PC-9 (cell line): ENCODE measurements around the gene TOMM70. TPM values are rescaled to one million over a fixed set of nuclear protein-coding genes. Genes with fewer than 3 reads are reported as not detected.

Experiments used
- BruUV-seq: library from RNA; stranded (reverse); fragments of 400-500 nt; replicated peaks from 2 replicates; lab custom pipeline; 2021; lab: Mats Ljungman, UMichigan
- CTCF ChIA-PET: fragments of 300-600 bp; sonication (Branson Sonifier 250); formaldehyde crosslinking; loops from one replicate; lab custom pipeline; 2022; ENCODE audit warnings: antibody characterized with exemption; lab: Charles Lee
- POLR2A ChIA-PET: fragments of 300-600 bp; sonication (Branson Sonifier 250); formaldehyde crosslinking; loops from one replicate; lab custom pipeline; 2022; ENCODE audit warnings: antibody characterized with exemption; ENCODE audit not compliant: unreplicated experiment; lab: Charles Lee
- DNase-seq, 2 experiments: peaks; one replicate each; pipeline versions ENCODE4 v3.0.0 to v3.0.0-alpha.2; 2015 to 2022; ENCODE audit warnings: mixed read lengths in 1 of 2
- H2AFZ ChIP-seq: fragments of 200-600 bp; sonication (generic); 2 replicates; pipeline ENCODE4 v1.8.1; 2017; ENCODE audit warnings: antibody characterized with exemption
- H3F3A ChIP-seq: fragments of 200-600 bp; sonication (generic); 2 replicates; pipeline ENCODE4 v1.8.1; 2017; ENCODE audit warnings: antibody characterized with exemption, mild to moderate bottlenecking, low read depth; ENCODE audit not compliant: insufficient read depth
- H3K27ac ChIP-seq: fragments of 200-600 bp; sonication (generic); 2 replicates; pipeline ENCODE4 v1.6.1; 2016; ENCODE audit warnings: mixed run types
- H3K27me3 ChIP-seq: fragments of 200-600 bp; sonication (generic); 2 replicates; pipeline ENCODE4 v1.6.1; 2016; ENCODE audit warnings: low read depth, mixed run types; ENCODE audit not compliant: insufficient read depth
- H3K36me3 ChIP-seq: fragments of 200-600 bp; sonication (generic); 2 replicates; pipeline ENCODE4 v1.6.1; 2016; ENCODE audit warnings: low read depth, mixed run types
- H3K4me1 ChIP-seq: fragments of 200-600 bp; sonication (generic); replicated peaks from 2 replicates; pipeline ENCODE4 v1.6.1; 2016; ENCODE audit warnings: mixed run types; ENCODE audit not compliant: insufficient read depth
- H3K4me2 ChIP-seq: fragments of 200-600 bp; sonication (generic); 2 replicates; pipeline ENCODE4 v1.6.1; 2017; ENCODE audit warnings: mixed run types
- H3K4me3 ChIP-seq: fragments of 200-600 bp; sonication (generic); 2 replicates; pipeline ENCODE4 v1.6.1; 2016; ENCODE audit warnings: mixed run types
- H3K79me2 ChIP-seq: fragments of 200-600 bp; sonication (generic); 2 replicates; pipeline ENCODE4 v1.6.1; 2017; ENCODE audit warnings: low read depth, mixed run types
- H3K9me2 ChIP-seq: fragments of 200-600 bp; sonication (generic); 2 replicates; pipeline ENCODE4 v1.8.1; 2017; ENCODE audit warnings: mild to moderate bottlenecking; ENCODE audit not compliant: insufficient read depth
- H3K9me3 ChIP-seq: fragments of 200-600 bp; sonication (generic); 2 replicates; pipeline ENCODE4 v1.8.1; 2016; ENCODE audit warnings: low read depth; ENCODE audit not compliant: insufficient read depth
- H4K20me1 ChIP-seq: fragments of 200-600 bp; sonication (generic); 2 replicates; pipeline ENCODE4 v1.8.1; 2017; ENCODE audit not compliant: insufficient read depth
- CTCF ChIP-seq: fragments of 200-600 bp; sonication (generic); conservative IDR thresholded peaks from 2 replicates; pipeline ENCODE4 v1.6.1; 2017; ENCODE audit warnings: mixed run types, antibody characterized with exemption, mild to moderate bottlenecking, moderate library complexity
- EZH2 ChIP-seq: fragments of 200-600 bp; sonication (generic); IDR thresholded peaks from 2 replicates; pipeline ENCODE4 v1.8.0; 2017; ENCODE audit warnings: antibody characterized with exemption, low read depth
- intact Hi-C: fragments of 100-400 bp; cut with micrococcal nuclease; formaldehyde crosslinking; loops from one replicate; pipeline ENCODE4 v1.10.0; 2022; ENCODE audit not compliant: unreplicated experiment
- total RNA-seq: library from RNA; stranded (reverse); gene quantifications from 2 replicates; pipeline ENCODE4 v1.2.3, GENCODE V29; 2021

TOMM70 gene
- total RNA-seq, 1 experiment from 2014 or later: 65.2 TPM

GRCh38 chr3:100419406-100419805 is 18.5 kb upstream of the TOMM70 start:
- 0 out of 2 replicates have a peak, but pooled peaks cover 3% of the 10 kb centered on the region for H4K20me1 ChIP-seq
- no peak overlapping the region for H3K4me3 ChIP-seq
- intact Hi-C loops: no loop called here
- H2AFZ ChIP-seq: no peak overlapping the region
- H3K27ac ChIP-seq: no peak overlapping the region
- H3K36me3 ChIP-seq: no peaks in the 10 kb centered on the region
- H3K4me1 ChIP-seq: peaks cover 3% of the 10 kb centered on the region; the same call in 1 of the 2 replicates
- BruUV-seq: no TSS peak
- no peaks in the 10 kb centered on the region for H3K27me3 ChIP-seq
- no peaks in the 10 kb centered on the region for H3F3A ChIP-seq
- no peak for TF ChIP-seq CTCF
- no peak for TF ChIP-seq EZH2
- no peaks in the 10 kb centered on the region for H3K79me2 ChIP-seq
- no peak overlapping the region for H3K4me2 ChIP-seq
- ChIA-PET POLR2A (no interaction called here), CTCF (no interaction called here)
- no peaks in the 10 kb centered on the region for H3K9me2 ChIP-seq
- no peaks in the 10 kb centered on the region for H3K9me3 ChIP-seq
- DNase-seq: no peak

DNA sequence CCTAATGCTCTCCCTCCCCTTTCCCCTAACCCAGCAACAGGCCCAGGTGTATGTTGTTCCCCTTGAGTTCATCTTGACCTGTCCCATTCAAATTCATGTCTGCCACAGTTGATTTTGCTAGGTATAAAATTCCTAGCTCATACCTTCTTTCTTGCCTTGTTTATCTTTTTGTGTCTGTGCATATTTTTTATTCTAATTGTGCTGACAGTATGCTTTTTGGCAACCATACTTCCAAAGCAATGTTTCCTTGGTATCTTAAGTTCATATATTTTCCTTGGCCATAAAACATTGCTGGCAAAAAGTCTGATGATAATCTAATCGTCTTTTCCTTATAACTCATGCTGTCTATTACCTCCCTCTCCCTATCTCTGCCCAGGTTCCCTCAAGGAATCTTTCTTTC is 16.0 kb upstream of the TOMM70 start:
- intact Hi-C loops: no loop called here
- Histone ChIP-seq H3F3A (no peaks in the 10 kb centered on the region), H3K27ac (no peak overlapping the region), H3K36me3 (no peaks in the 10 kb centered on the region), H3K27me3 (no peaks in the 10 kb centered on the region), H3K9me3 (no peaks in the 10 kb centered on the region), H3K4me2 (no peak overlapping the region), H3K79me2 (no peaks in the 10 kb centered on the region), H3K4me3 (no peak overlapping the region), H2AFZ (no peak overlapping the region), H3K4me1 (no peaks in the 10 kb centered on the region), H3K9me2 (no peaks in the 10 kb centered on the region), H4K20me1 (0 out of 2 replicates have a peak, but pooled peaks cover 3% of the 10 kb centered on the region)
- ChIA-PET CTCF (no interaction called here), POLR2A (interaction anchor here (0.6 kb wide), 1 partner anchor 31 kb away, joined by 3 read pairs; no protein-coding TSS in a partner anchor)
- TF ChIP-seq EZH2 (no peak), CTCF (no peak)
- BruUV-seq: no TSS peak
- DNase-seq: no peak

- intact Hi-C loops: no loop called here
- Histone ChIP-seq H3K9me2 (no peaks in the 10 kb centered on the region), H3K79me2 (no peaks in the 10 kb centered on the region), H3K4me3 (no peak overlapping the region), H2AFZ (no peak overlapping the region), H3F3A (no peaks in the 10 kb centered on the region), H3K27ac (no peak overlapping the region), H3K27me3 (no peaks in the 10 kb centered on the region), H4K20me1 (0 out of 2 replicates have a peak, but pooled peaks cover 3% of the 10 kb centered on the region), H3K9me3 (no peaks in the 10 kb centered on the region), H3K4me2 (no peak overlapping the region), H3K4me1 (no peaks in the 10 kb centered on the region), H3K36me3 (no peaks in the 10 kb centered on the region)
- TF ChIP-seq CTCF: no peak
- TF ChIP-seq EZH2: no peak
- no TSS peak for BruUV-seq
- ChIA-PET CTCF (no interaction called here), POLR2A (no interaction called here)
- DNase-seq: no peak
These were observed 15.3 kb upstream of the TOMM70 start for GRCh38 chr3:100416176-100416575.
